Subcutaneous preadipocyte (primary cell): ENCODE measurements around the gene MCRS1. TPM values are rescaled to one million over a fixed set of nuclear protein-coding genes. Genes with fewer than 3 reads are reported as not detected.

Source experiments
- small RNA-seq: library from RNA; depleted of rRNA; stranded (forward); fragments of <200 nt; gene quantifications from one replicate; pipeline ENCODE3, GENCODE V24; 2012
- total RNA-seq: library from RNA; depleted of rRNA; stranded (reverse); fragments of >200 nt; gene quantifications from 2 replicates; pipeline ENCODE4 v1.2.3, GENCODE V29; 2012

The MCRS1 gene, protein sequence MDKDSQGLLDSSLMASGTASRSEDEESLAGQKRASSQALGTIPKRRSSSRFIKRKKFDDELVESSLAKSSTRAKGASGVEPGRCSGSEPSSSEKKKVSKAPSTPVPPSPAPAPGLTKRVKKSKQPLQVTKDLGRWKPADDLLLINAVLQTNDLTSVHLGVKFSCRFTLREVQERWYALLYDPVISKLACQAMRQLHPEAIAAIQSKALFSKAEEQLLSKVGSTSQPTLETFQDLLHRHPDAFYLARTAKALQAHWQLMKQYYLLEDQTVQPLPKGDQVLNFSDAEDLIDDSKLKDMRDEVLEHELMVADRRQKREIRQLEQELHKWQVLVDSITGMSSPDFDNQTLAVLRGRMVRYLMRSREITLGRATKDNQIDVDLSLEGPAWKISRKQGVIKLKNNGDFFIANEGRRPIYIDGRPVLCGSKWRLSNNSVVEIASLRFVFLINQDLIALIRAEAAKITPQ
- 56.2 and 62.2 TPM in 2 replicates for total RNA-seq

DNA sequence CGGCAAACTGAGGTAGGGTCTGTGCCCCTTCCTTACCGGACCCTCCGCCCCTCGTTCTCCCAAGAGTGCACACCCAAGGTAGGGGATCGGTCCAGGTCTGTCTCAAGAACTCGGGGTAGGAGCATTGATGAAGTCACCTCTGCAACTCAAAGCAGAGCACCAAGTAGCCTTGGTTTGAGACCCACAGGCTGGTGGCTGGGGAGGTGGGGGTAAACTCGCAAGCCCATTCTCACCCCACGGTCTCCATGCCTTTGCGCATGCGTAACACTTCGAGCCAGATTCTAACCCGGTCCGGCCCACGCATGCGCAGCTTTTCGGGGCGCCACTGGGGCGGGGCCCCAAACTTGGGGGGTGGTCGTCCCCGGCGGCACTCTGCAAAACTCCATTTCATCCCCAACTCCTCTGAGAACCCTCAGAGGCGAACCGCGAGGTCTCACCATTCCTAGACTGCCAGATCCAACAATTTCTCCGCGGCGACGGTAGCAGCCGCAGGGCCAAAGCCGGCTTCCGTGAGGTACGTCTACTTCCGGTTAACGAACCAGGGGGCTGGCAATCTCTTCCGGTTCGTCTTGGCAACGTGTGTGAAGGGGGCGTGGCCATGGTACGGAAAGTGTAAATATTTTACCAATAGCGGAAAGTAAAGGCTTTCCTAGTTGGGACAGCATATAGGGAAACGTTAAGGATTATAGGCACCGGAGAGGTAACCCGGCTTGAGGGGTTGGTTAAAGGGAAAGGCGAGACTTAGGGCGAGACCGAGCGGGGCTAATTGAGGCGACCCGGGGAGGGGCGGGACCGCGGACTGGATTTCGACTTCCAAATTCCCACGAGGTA, at the start of gene MCRS1:
Gene MCRS1, minus strand, starts transcription at position 532 of the 831 bp plus-strand sequence. CDS start 1,411 bp downstream, outside the sequence.

DNA sequence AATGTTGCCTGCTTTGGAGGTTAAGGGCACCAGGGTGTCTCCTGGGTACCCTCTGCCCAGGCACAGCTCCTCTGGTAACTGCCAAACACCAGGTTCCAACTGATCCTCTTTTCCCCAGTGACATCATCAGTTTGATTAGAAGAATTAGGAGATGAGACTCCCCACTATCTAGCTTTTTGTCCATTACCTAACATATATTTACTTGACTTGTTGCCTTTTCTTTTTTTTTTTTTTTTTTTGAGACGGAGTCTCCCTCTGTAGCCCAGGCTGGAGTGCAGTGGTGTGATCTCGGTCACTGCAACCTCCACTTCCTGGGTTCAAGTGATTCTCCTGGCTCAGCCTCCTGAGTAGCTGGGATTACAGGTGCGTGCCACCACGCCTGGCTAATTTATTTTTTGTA, 37.6 kb upstream of the MCRS1 start, which contains the start of gene FAM186B:
Gene FAM186B, minus strand, starts transcription at position 101 of the 400 bp plus-strand sequence. CDS start 162 bp downstream, outside the sequence.

DNA sequence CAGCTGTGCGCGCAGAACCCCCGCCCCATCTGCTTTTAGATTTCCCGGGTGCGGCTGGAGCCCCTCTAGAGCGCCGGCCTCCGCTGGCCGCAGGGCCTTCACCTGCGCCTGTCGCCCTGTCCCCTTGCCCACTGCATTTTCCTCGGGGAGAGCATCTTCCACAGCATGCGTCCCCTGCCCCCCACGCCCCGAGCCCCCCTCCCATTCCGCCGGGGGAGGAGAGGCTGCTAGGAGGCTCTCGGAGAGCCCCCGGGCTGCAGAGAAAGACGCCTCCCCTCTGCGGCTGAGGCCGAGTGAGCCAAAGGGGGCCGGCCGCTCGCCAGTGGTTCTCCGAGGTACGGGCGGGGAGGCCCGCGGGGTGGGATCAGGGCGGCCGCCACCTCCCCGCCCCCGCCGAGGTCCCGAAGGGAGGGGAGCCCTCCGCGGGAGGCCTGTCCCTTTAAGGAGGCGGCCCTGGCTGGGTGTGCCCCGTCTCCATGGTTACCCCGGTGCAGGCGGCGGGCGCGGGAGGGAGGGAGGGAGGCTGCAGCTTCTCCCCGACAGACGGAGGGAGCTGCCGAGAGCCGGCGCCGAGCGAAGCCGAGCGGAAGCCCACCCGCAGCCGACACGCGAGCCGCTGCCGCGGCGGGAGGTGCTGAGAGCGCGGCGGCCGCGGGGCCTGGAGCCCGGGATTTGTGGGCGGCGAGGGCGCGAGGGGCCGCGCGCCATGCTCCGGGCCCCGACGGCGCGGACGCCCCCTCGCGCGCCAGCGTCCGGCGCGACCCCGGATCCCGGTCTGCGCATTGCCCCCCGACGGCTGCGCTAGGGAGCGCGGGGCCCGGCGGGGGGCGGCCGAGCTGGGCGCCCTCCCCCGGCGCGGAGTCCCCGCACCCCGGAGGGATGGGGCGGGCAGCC, 29.2 kb downstream of the MCRS1 start, which contains the start of gene KCNH3:
Gene KCNH3, plus strand, starts transcription at position 521 of the 894 bp plus-strand sequence. CDS start 387 bp downstream, outside the sequence.

Small RNA genes within 50 kb of the gene (small RNA-seq; reads per million reads assigned to genes)
- not detected for gene POLR2KP1
- gene RNU6-834P: not detected

Other genes starting within 250 kb of the MCRS1 start
- gene TROAP, start 244.9 kb downstream of the MCRS1 start, total RNA-seq: 14.0 and 18.8 TPM in 2 replicates
- gene C1QL4, start 231.0 kb downstream of the MCRS1 start, total RNA-seq: not detected in 2 replicates
- gene DNAJC22, start 221.3 kb downstream of the MCRS1 start, total RNA-seq: 0.20 TPM in 1 of 2 replicates, not detected in the other
- 14.0 and 22.1 TPM in 2 replicates for gene SPATS2, start 200.7 kb downstream of the MCRS1 start, total RNA-seq
- gene KCNH3, start 29.1 kb downstream of the MCRS1 start, total RNA-seq: under 0.01 TPM in 1 of 2 replicates, not detected in the other
- gene FAM186B, start 37.5 kb upstream of the MCRS1 start, total RNA-seq: 0.20 and 0.37 TPM in 2 replicates
- 8.1 and 9.8 TPM in 2 replicates for gene PRPF40B, start 55.4 kb upstream of the MCRS1 start, total RNA-seq
- 19.8 and 36.6 TPM in 2 replicates for gene FMNL3, start 139.3 kb upstream of the MCRS1 start, total RNA-seq
- gene TMBIM6, start 173.4 kb upstream of the MCRS1 start, total RNA-seq: 346 and 409 TPM in 2 replicates